ENCODE data around the gene ACOT9. TPM values are rescaled to one million over a fixed set of nuclear protein-coding genes. Genes with fewer than 3 reads are reported as not detected.

The ACOT9 gene
- total and polyA plus RNA-seq, 8 donors: 39.8 to 52.3 (median 43.9) TPM

GRCh38 chrX:23766650-23767551 lies 23.8 kb upstream of the ACOT9 start:
- Histone ChIP-seq H3K9me3 (no peaks in the 10 kb centered on the region), H3K4me1 (no peaks in the 10 kb centered on the region), H3K27ac (no peak overlapping the region), H3K27me3 (no peaks in the 10 kb centered on the region), H3K36me3 (no peaks in the 10 kb centered on the region), H3K4me3 (no peak overlapping the region)
- TF ChIP-seq, protein P1, sequence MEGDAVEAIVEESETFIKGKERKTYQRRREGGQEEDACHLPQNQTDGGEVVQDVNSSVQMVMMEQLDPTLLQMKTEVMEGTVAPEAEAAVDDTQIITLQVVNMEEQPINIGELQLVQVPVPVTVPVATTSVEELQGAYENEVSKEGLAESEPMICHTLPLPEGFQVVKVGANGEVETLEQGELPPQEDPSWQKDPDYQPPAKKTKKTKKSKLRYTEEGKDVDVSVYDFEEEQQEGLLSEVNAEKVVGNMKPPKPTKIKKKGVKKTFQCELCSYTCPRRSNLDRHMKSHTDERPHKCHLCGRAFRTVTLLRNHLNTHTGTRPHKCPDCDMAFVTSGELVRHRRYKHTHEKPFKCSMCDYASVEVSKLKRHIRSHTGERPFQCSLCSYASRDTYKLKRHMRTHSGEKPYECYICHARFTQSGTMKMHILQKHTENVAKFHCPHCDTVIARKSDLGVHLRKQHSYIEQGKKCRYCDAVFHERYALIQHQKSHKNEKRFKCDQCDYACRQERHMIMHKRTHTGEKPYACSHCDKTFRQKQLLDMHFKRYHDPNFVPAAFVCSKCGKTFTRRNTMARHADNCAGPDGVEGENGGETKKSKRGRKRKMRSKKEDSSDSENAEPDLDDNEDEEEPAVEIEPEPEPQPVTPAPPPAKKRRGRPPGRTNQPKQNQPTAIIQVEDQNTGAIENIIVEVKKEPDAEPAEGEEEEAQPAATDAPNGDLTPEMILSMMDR (IDR thresholded peaks at IDR 0.05): no peak
- intact Hi-C loops (cut with DNase I): no loop called here
- no peak for DNase-seq
- peak; percentile 32 for ATAC-seq

DNA sequence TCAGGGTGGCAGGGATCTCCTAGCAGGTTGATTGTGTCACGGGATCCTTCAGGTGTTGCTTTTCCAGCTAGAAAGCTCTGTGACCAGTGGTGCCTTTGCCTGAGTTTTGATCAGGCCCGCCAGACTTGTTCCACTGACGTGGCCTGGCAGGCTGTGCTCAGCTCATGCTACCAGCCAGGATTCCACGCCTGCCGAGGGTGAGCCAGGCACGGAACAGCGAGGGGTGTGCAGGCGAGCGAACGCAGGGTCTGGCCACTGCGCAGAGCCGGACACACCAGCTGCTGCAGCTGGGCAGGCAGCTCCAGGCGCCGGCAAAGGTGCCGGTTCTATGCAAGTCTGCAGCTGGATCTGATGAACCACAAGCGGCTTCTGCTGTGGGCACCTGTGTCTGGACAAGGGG lies 22.8 kb upstream of the ACOT9 start:
- H3K4me3 ChIP-seq: no peak overlapping the region
- no peaks in the 10 kb centered on the region for H3K4me1 ChIP-seq
- H3K9me3 ChIP-seq: no peaks in the 10 kb centered on the region
- TF ChIP-seq, protein P1 (IDR thresholded peaks at IDR 0.05): no peak
- H3K27me3 ChIP-seq: no peaks in the 10 kb centered on the region
- ATAC-seq: no peak
- intact Hi-C loops (cut with DNase I): no loop called here
- no peaks in the 10 kb centered on the region for H3K36me3 ChIP-seq
- no peak for DNase-seq
- no peak overlapping the region for H3K27ac ChIP-seq

DNA sequence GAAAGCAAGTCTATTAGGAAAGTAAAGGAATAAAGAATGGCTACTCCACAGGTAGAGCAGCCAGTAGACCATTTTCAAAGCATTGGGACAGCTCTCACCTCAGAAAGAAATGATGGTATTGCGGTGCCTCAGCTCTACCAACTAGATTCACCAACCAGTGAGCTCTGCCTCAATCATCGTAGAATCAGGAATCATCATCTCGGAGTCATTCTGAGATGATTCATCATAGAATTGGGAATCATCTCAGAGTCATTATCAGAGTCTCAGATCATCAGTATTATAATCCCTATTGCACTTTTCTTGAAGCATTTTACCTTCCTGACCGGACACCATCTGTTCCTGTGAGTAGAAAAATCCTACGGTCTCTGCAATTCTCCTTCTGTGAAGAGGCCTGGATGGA lies 22.4 kb upstream of the ACOT9 start:
- Histone ChIP-seq H3K27ac (no peak overlapping the region), H3K9me3 (no peaks in the 10 kb centered on the region), H3K27me3 (no peaks in the 10 kb centered on the region), H3K4me3 (no peak overlapping the region), H3K4me1 (no peaks in the 10 kb centered on the region), H3K36me3 (no peaks in the 10 kb centered on the region)
- TF ChIP-seq, protein P1 (IDR thresholded peaks at IDR 0.05): no peak
- intact Hi-C loops (cut with DNase I): no loop called here
- DNase-seq: no peak
- ATAC-seq: no peak

- H3K36me3 ChIP-seq: no peaks in the 10 kb centered on the region
- H3K27me3 ChIP-seq: no peaks in the 10 kb centered on the region
- no peaks in the 10 kb centered on the region for H3K4me1 ChIP-seq
- peak; percentile 60 for ATAC-seq
- H3K9me3 ChIP-seq: no peaks in the 10 kb centered on the region
- H3K27ac ChIP-seq: no peak overlapping the region
- H3K4me3 ChIP-seq: no peak overlapping the region
- intact Hi-C loops (cut with DNase I): no loop called here
- TF ChIP-seq, protein P1 (IDR thresholded peaks at IDR 0.05): no peak
- no peak for DNase-seq
These were observed 21.3 kb upstream of the ACOT9 start for GRCh38 chrX:23764188-23764984.

- Histone ChIP-seq H3K9me3 (no peaks in the 10 kb centered on the region), H3K4me1 (no peaks in the 10 kb centered on the region), H3K27me3 (no peaks in the 10 kb centered on the region), H3K27ac (no peak overlapping the region), H3K36me3 (no peaks in the 10 kb centered on the region), H3K4me3 (no peak overlapping the region)
- TF ChIP-seq, protein P1 (IDR thresholded peaks at IDR 0.05): no peak
- DNase-seq (no peak), ATAC-seq (no peak)
- intact Hi-C loops (cut with DNase I): loop anchor here in 1 of 2 donors (10.0 kb wide), 1 partner anchor 145 kb away; the partner anchor contains the start of genes APOO and CXorf58
These were observed 16.7 kb upstream of the ACOT9 start for GRCh38 chrX:23759821-23760220.
